HG02642 (cell line): ENCODE results near the gene UVSSA.
"Not testable (repeated sequence)": the region's sequence is repeated elsewhere in the genome, so short reads cannot be mapped to it uniquely, and the experiment has no call there.

Source experiments
- ATAC-seq: cut with Tn5 transposase; IDR thresholded peaks from one replicate; pipeline ENCODE4 v1.9.1; 2021; ENCODE audit warnings: mild to moderate bottlenecking; ENCODE audit not compliant: unreplicated experiment, poor library complexity

UVSSA gene

GRCh38 chr4:1360423-1361283, 13.6 kb downstream of the UVSSA start:
- ATAC-seq: no peak

GRCh38 chr4:1361431-1361830, 14.4 kb downstream of the UVSSA start:
- no peak for ATAC-seq

GRCh38 chr4:1362046-1362445, 15.0 kb downstream of the UVSSA start:
- ATAC-seq: no peak

GRCh38 chr4:1362521-1362920, 15.5 kb downstream of the UVSSA start:
- ATAC-seq: no peak

- ATAC-seq: no peak
Measured at GRCh38 chr4:1363513-1363912, 16.5 kb downstream of the UVSSA start.

- ATAC-seq: no peak
Measured at GRCh38 chr4:1364217-1364616, 17.2 kb downstream of the UVSSA start.

- ATAC-seq: no peak
Measured at GRCh38 chr4:1364748-1365147, 17.7 kb downstream of the UVSSA start.

GRCh38 chr4:1365271-1366178, 18.5 kb downstream of the UVSSA start:
- ATAC-seq: no peak

GRCh38 chr4:1366371-1367229, 19.6 kb downstream of the UVSSA start:
- ATAC-seq: no peak

- no peak for ATAC-seq
Measured at GRCh38 chr4:1367230-1367935, 20.4 kb downstream of the UVSSA start.

- no peak for ATAC-seq
Measured at GRCh38 chr4:1367936-1368289, 20.9 kb downstream of the UVSSA start.

GRCh38 chr4:1368421-1369090, 21.5 kb downstream of the UVSSA start:
- ATAC-seq: no peak

GRCh38 chr4:1369091-1369450, 22.1 kb downstream of the UVSSA start:
- no peak for ATAC-seq

- ATAC-seq: no peak
Measured at GRCh38 chr4:1369479-1370079, 22.6 kb downstream of the UVSSA start.

GRCh38 chr4:1370321-1371124, 23.5 kb downstream of the UVSSA start:
- ATAC-seq: no peak

- ATAC-seq: no peak
Measured at GRCh38 chr4:1371176-1372165, 24.5 kb downstream of the UVSSA start.

GRCh38 chr4:1372576-1372975, 25.6 kb downstream of the UVSSA start:
- ATAC-seq: not testable (repeated sequence)
